Measurements from ENCODE around the gene GDPD2. TPM values are rescaled to one million over a fixed set of nuclear protein-coding genes. Genes with fewer than 3 reads are reported as not detected.

The GDPD2 gene
- total RNA-seq, 3 donors from 2014 or later, result 0.15 TPM; not detected in 2

- Histone ChIP-seq H3K9me3 (no peaks in the 10 kb centered on the region), H3K4me3 (no peak overlapping the region), H3K4me1 (peaks cover 0 to 4% of the 10 kb centered on the region in 2 donors), H3K36me3 (no peaks in the 10 kb centered on the region), H3K27ac (no peak overlapping the region), H3K27me3 (peaks cover 0 to 42% of the 10 kb centered on the region in 2 donors)
- no peak for TF ChIP-seq POLR2A (IDR thresholded peaks at IDR 0.05)
- no peak for TF ChIP-seq POLR2AphosphoS5 (IDR thresholded peaks at IDR 0.05)
- no peak for TF ChIP-seq CTCF (IDR thresholded peaks at IDR 0.05)
- intact Hi-C loops (cut with DNase I; ENCODE audit: low total_unique reads), result no loop called here
- DNase-seq (ENCODE audit: low spot score in 2 of 2), result no peak
Measured at GRCh38 chrX:70482300-70482699, 59.2 kb downstream of the GDPD2 start.

Other genes with a start within 250 kb of the GDPD2 start
- gene DGAT2L6, start 245.8 kb upstream of the GDPD2 start, total RNA-seq, result not detected
- gene AWAT1, start 188.7 kb upstream of the GDPD2 start, total RNA-seq, result not detected
- gene P2RY4, start 163.1 kb upstream of the GDPD2 start, total RNA-seq, result 1 to 10 TPM in 1 of 3 donors, under 1 TPM in 2; 0.33 to 1.3 (median 0.64) TPM
- not detected for gene ARR3, start 155.0 kb upstream of the GDPD2 start, total RNA-seq
- not detected for gene RAB41, start 141.1 kb upstream of the GDPD2 start, total RNA-seq
- gene PDZD11, start 133.4 kb upstream of the GDPD2 start, total RNA-seq, result 10 to 100 TPM; 27.2 to 33.0 (median 32.1) TPM
- under 1 TPM; 0.15 to 0.80 (median 0.33) TPM for gene KIF4A, start 133.2 kb upstream of the GDPD2 start, total RNA-seq
- 10 to 100 TPM in 2 of 3 donors, 1 to 10 TPM in 1; 3.7 to 30.3 (median 21.0) TPM for gene DLG3, start 21.5 kb downstream of the GDPD2 start, total RNA-seq

Data from breast epithelium (tissue), 4 donors.